HG03045 (cell line): ENCODE results near the gene AP2S1.
"Not testable (repeated sequence)": the region's sequence is repeated elsewhere in the genome, so short reads cannot be mapped to it uniquely, and the experiment has no call there.

Source experiments
- ATAC-seq: cut with Tn5 transposase; IDR thresholded peaks from one replicate; pipeline ENCODE4 v1.9.1; 2021; ENCODE audit warnings: mild to moderate bottlenecking, moderate library complexity; ENCODE audit not compliant: unreplicated experiment

The AP2S1 gene

GRCh38 chr19:46809534-46810272 lies 40.9 kb downstream of the AP2S1 start:
- no peak for ATAC-seq

GRCh38 chr19:46806656-46807055 lies 44.0 kb downstream of the AP2S1 start:
- ATAC-seq, result no peak

GRCh38 chr19:46804432-46804831 lies 46.2 kb downstream of the AP2S1 start:
- not testable (repeated sequence) for ATAC-seq

GRCh38 chr19:46803555-46803954 lies 47.1 kb downstream of the AP2S1 start:
- ATAC-seq, result no peak

GRCh38 chr19:46802152-46802551 lies 48.5 kb downstream of the AP2S1 start:
- no peak for ATAC-seq

- no peak for ATAC-seq
Measured at GRCh38 chr19:46798713-46799112, 51.9 kb downstream of the AP2S1 start.

- ATAC-seq, result no peak
Measured at GRCh38 chr19:46797881-46798280, 52.8 kb downstream of the AP2S1 start.

- no peak for ATAC-seq
Measured at GRCh38 chr19:46791944-46792343, 58.7 kb downstream of the AP2S1 start.

- no peak for ATAC-seq
Measured at GRCh38 chr19:46789371-46789770, 61.3 kb downstream of the AP2S1 start.

GRCh38 chr19:46788968-46789338 lies 61.7 kb downstream of the AP2S1 start:
- ATAC-seq, result no peak

- peak; percentile 60 for ATAC-seq
Measured at GRCh38 chr19:46788262-46788967, 62.2 kb downstream of the AP2S1 start, which contains the start of gene SLC1A5. Gene SLC1A5 (minus strand): TSS chr19:46788594. CDS start chr19:46787965, 629 bp downstream.
